Measurements from ENCODE around the gene PIK3C2A. TPM values are rescaled to one million over a fixed set of nuclear protein-coding genes. Genes with fewer than 3 reads are reported as not detected.

Gene PIK3C2A
- total and polyA plus RNA-seq, 2 donors (not counting 3 experiments of a cell fraction or from before 2014, with no cell fraction given) = 33.7 to 142 TPM

GRCh38 chr11:17197431-17197898, 10.3 kb downstream of the PIK3C2A start:
- intact Hi-C loops (cut with micrococcal nuclease) = no loop called here
- Histone ChIP-seq H3K79me2 (ENCODE audit: control insufficient read depth, insufficient read depth, low read length) (peaks cover 89% of the 10 kb centered on the region), H3K36me3 (ENCODE audit: control insufficient read depth in 2 of 2, extremely low read depth in 1 of 2, insufficient read depth in 2 of 2, low read length in 2 of 2) (peaks cover 11 to 12% of the 10 kb centered on the region in 2 experiments), H3K9me3 (replicated peaks; ENCODE audit: control insufficient read depth, insufficient read depth, low read length) (no peaks in the 10 kb centered on the region), H3K4me1 (ENCODE audit: control insufficient read depth, extremely low read depth, insufficient read depth, low read length) (peaks cover 13% of the 10 kb centered on the region), H3K9me1 (replicated peaks; ENCODE audit: control insufficient read depth, extremely low read depth, insufficient read depth, low read length) (no peaks in the 10 kb centered on the region), H3K27me3 (ENCODE audit: control insufficient read depth in 2 of 2, insufficient read depth in 2 of 2, low read length in 2 of 2) (no peaks in the 10 kb centered on the region), H3K4me2 (ENCODE audit: insufficient read depth, low read length) (peak overlapping the region; percentile 51), H3K4me3 (replicated peaks in 1 of 3; ENCODE audit: insufficient read depth in 1 of 3, low read depth in 1 of 3, low read length in 3 of 3) (no peak overlapping the region), H3K27ac (ENCODE audit: insufficient read depth, low read depth, low read length) (no peak overlapping the region), H2AFZ (ENCODE audit: low read depth, low read length) (no peak overlapping the region), H3K9ac (replicated peaks; ENCODE audit: extremely low read depth, insufficient read depth, low read length) (no peak overlapping the region), H4K20me1 (replicated peaks; ENCODE audit: control insufficient read depth, extremely low read depth, insufficient read depth, low read length) (peaks cover 16% of the 10 kb centered on the region)
- POLR2A ChIA-PET = no interaction called here
- dilution Hi-C loops (cut with MboI; ENCODE audit: extremely low pct_ligation_motif_present, low sequenced_read_pairs) = no loop called here
- peak; percentile 60 for DNase-seq (ENCODE audit: low read depth, low spot score)
- CTCF ChIA-PET = interaction anchor here (1.0 kb wide), 1 partner anchor 25 kb away, joined by 3 read pairs; no protein-coding TSS in a partner anchor
- BruUV-seq (replicated peaks) = no TSS peak
- peak; percentile 55 for FAIRE-seq
- TF ChIP-seq POLR2AphosphoS5 (IDR thresholded peaks at IDR 0.05; ENCODE audit: insufficient read depth, low read depth, low read length) (no peak), JUN (IDR thresholded peaks at IDR 0.05; ENCODE audit: borderline replicate concordance, insufficient read depth, insufficient read length, low read depth) (peak; percentile 59), GATA2 (IDR thresholded peaks at IDR 0.05; ENCODE audit: insufficient read depth, insufficient read length, low read depth, low read length) (peak; percentile 56), MYC (IDR thresholded peaks at IDR 0.05; ENCODE audit: low read depth, low read length) (no peak), FOS (IDR thresholded peaks at IDR 0.05; ENCODE audit: borderline replicate concordance, insufficient read depth, low read length) (peak; percentile 54)
- TF ChIP-seq, protein P1, sequence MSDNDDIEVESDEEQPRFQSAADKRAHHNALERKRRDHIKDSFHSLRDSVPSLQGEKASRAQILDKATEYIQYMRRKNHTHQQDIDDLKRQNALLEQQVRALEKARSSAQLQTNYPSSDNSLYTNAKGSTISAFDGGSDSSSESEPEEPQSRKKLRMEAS (IDR thresholded peaks at IDR 0.05; ENCODE audit: insufficient read depth, insufficient read length) = no peak

DNA sequence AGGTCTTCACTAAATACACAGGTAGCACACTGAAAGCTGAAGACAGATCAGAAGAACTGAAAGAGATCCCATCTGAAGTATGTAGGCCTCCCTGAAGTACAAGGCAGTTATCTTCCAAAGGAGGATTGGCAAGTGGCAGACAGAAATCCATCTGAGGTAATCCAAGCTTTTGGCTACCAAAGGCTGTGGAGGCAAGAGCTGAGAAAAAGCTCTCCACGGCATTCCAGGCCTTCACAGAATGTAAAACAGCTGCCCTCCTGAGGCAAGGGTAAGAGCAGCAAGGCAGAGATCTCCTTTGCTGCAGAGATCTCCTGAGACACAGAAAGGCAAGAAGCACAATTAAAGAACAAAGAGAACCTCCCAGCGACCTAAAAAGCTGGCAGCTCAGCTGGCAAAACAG, 19.1 kb downstream of the PIK3C2A start:
- Histone ChIP-seq H3K4me1 (ENCODE audit: control insufficient read depth, extremely low read depth, insufficient read depth, low read length) (no peaks in the 10 kb centered on the region), H3K9me3 (replicated peaks; ENCODE audit: control insufficient read depth, insufficient read depth, low read length) (no peaks in the 10 kb centered on the region), H3K9me1 (replicated peaks; ENCODE audit: control insufficient read depth, extremely low read depth, insufficient read depth, low read length) (no peaks in the 10 kb centered on the region), H3K4me2 (ENCODE audit: insufficient read depth, low read length) (no peak overlapping the region), H3K4me3 (replicated peaks in 1 of 3; ENCODE audit: insufficient read depth in 1 of 3, low read depth in 1 of 3, low read length in 3 of 3) (no peak overlapping the region), H3K27ac (ENCODE audit: insufficient read depth, low read depth, low read length) (no peak overlapping the region), H3K9ac (replicated peaks; ENCODE audit: extremely low read depth, insufficient read depth, low read length) (no peak overlapping the region), H3K79me2 (ENCODE audit: control insufficient read depth, insufficient read depth, low read length) (peaks cover 76% of the 10 kb centered on the region), H2AFZ (ENCODE audit: low read depth, low read length) (no peak overlapping the region), H3K36me3 (ENCODE audit: control insufficient read depth in 2 of 2, extremely low read depth in 1 of 2, insufficient read depth in 2 of 2, low read length in 2 of 2) (peaks cover 8 to 12% of the 10 kb centered on the region in 2 experiments), H3K27me3 (ENCODE audit: control insufficient read depth in 2 of 2, insufficient read depth in 2 of 2, low read length in 2 of 2) (no peaks in the 10 kb centered on the region), H4K20me1 (replicated peaks; ENCODE audit: control insufficient read depth, extremely low read depth, insufficient read depth, low read length) (peaks cover 4% of the 10 kb centered on the region)
- POLR2A ChIA-PET = no interaction called here
- intact Hi-C loops (cut with micrococcal nuclease) = no loop called here
- DNase-seq (ENCODE audit: low read depth, low spot score) = no peak
- CTCF ChIA-PET = no interaction called here
- no peak for FAIRE-seq
- no TSS peak for BruUV-seq (replicated peaks)
- TF ChIP-seq EZH2 (IDR thresholded peaks at IDR 0.05; ENCODE audit: borderline replicate concordance, low read depth, low read length, severe bottlenecking) (no peak), MYC (IDR thresholded peaks at IDR 0.05; ENCODE audit: low read depth, low read length) (no peak)
- dilution Hi-C loops (cut with MboI; ENCODE audit: extremely low pct_ligation_motif_present, low sequenced_read_pairs) = no loop called here
